Measurements from ENCODE around the gene NDUFAB1.
A peak's percentile ranks its signal among the peaks of the same experiment; 100 is the strongest.
"Not testable (repeated sequence)": the region's sequence is repeated elsewhere in the genome, so short reads cannot be mapped to it uniquely, and the experiment has no call there.

NDUFAB1 gene

DNA sequence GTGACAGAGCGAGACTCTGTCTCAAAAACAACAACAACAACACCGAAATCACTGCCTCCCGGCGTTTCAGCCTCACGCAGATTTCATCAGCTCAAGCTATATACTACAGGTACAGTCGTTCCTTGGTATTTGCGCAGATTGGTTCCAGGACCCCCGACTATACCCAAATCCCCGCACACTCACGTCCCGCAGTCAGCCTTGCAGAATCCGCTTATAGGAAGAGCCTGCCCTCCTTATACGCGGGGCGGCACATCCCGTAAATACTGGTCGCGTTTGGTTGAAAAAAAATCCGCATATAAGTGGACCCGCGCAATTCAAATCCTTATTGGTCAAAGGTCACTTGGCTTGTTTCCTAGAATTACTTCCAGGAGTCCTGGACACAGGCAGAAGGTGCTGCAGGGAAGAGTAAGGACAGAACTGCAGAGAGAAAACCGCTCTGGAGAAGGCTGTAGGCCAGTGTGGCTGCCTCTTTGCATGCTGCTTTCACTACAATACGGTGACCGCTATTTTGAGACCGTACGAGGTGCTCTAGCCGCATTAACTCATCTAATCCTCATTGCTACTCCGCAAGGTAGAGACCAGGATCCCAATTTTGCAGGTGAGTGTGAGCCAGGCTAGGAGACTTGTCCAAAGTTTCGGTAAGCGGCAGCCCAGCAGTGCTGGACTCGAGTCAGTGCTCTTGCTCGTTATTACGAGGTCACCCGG is 718 bp downstream of the NDUFAB1 start:
- Histone ChIP-seq H3K9me3 (replicated peaks in 1 of 11) (no peaks in the 10 kb centered on the region), H3K4me1 (peaks cover 11 to 23% (median 20%) of the 10 kb centered on the region in 10 experiments), H3K36me3 (peaks cover 31 to 46% (median 41%) of the 10 kb centered on the region in 11 experiments), H3K27ac (peak overlapping the region; percentile 79 to 92 (median 88)), H3K27me3 (no peaks in the 10 kb centered on the region), H3K9ac (peak overlapping the region; percentile 87 to 99 (median 94)), H4K20me1 (peaks cover 31 to 56% (median 50%) of the 10 kb centered on the region in 11 experiments; a peak in 21 of 22 replicates), H3K4me3 (peak overlapping the region; percentile 75 to 100 (median 92)), H3K4me2 (peak overlapping the region; percentile 85 to 98 (median 94))
- TF ChIP-seq Cebpa-rat (IDR thresholded peaks at IDR 0.05), result no peak

DNA sequence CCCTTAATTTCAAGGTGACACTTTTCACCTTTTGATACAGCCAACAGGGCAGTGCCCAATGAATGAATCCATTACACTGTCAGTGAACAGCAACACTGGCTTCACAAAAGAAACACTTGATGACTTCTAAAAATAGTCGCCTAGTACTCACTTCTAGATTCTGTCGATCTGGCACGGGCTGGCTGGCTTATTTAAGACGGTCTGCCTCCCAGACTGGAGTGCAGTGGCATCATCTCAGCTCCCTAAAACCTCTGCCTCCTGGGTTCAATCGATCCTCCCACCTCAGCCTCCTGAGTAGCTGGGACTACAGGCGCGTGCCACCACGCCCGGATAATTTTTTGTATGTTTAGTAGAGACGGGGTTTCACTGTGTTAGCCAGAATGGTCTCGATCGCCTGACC is 1.9 kb downstream of the NDUFAB1 start:
- peaks cover 43 to 68% (median 62%) of the 10 kb centered on the region in 11 experiments; a peak in 21 of 22 replicates for H4K20me1 ChIP-seq
- TF ChIP-seq Cebpa-rat (IDR thresholded peaks at IDR 0.05), result no peak
- H3K27ac ChIP-seq, result no peak overlapping the region
- peak overlapping the region; percentile 85 to 98 (median 94) for H3K4me2 ChIP-seq
- H3K36me3 ChIP-seq, result peaks cover 43 to 57% (median 53%) of the 10 kb centered on the region in 11 experiments
- H3K27me3 ChIP-seq, result no peaks in the 10 kb centered on the region
- H3K9ac ChIP-seq, result peak overlapping the region in 6 of 11 experiments; percentile 92 to 97 (median 94); a peak in 5 of 22 replicates
- peak overlapping the region in 2 of 10 experiments; percentile 2 to 96; a peak in 4 of 20 replicates for H3K4me3 ChIP-seq
- peaks cover 11 to 23% (median 20%) of the 10 kb centered on the region in 10 experiments for H3K4me1 ChIP-seq
- H3K9me3 ChIP-seq (replicated peaks in 1 of 11), result no peaks in the 10 kb centered on the region

DNA sequence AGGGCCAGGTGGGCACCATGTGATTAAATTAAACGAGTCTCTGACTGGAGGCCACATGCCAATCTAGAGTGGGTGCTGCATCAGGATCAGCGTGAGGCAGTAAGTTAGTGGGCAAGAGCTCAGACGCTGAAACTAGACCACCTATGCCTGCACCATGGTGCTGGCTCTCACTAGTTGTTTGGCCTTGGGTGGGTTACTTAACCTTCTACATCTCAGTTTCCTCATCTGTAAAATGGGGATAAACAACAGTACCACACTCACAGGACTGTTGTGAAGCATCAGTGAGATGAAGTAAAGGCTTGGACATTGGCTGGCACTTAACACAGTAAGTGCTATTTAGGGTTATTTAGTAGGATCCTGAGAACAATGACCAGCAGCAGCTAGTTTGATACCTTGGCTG is 5.9 kb downstream of the NDUFAB1 start:
- no peak overlapping the region for H3K4me2 ChIP-seq
- no peaks in the 10 kb centered on the region for H3K27me3 ChIP-seq
- H3K4me1 ChIP-seq, result peaks cover 9 to 16% (median 12%) of the 10 kb centered on the region in 10 experiments
- H3K36me3 ChIP-seq, result peaks cover 83 to 97% (median 93%) of the 10 kb centered on the region in 11 experiments
- no peaks in the 10 kb centered on the region for H3K9me3 ChIP-seq (replicated peaks in 1 of 11)
- no peak overlapping the region for H3K9ac ChIP-seq
- H3K4me3 ChIP-seq, result no peak overlapping the region
- TF ChIP-seq Cebpa-rat (IDR thresholded peaks at IDR 0.05), result no peak
- H4K20me1 ChIP-seq, result peaks cover 67 to 100% (median 97%) of the 10 kb centered on the region in 11 experiments; a peak in 21 of 22 replicates
- H3K27ac ChIP-seq, result no peak overlapping the region

DNA sequence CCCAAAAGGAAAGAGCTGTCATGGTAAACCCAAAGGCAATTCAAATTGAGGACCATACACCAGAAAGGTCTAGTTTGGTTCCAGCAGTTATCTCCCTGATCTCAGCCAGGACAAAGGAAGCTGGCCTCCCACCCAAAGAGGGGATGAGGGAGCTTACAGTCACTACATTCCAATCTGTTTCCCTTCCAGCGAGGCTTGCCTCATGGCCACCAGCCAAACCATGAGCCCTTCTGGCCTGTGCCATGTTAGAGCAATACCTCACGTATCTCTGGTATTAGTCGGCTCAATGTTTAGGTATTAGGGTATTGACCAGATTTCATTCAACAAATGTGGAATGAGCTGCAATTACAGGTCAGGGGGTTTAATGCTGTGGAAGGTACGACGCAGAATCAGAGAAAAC is 8.4 kb downstream of the NDUFAB1 start:
- Histone ChIP-seq H3K27me3 (no peaks in the 10 kb centered on the region), H3K4me2 (no peak overlapping the region), H3K9ac (no peak overlapping the region; a peak in 1 of 22 replicates), H3K9me3 (replicated peaks in 1 of 11) (no peaks in the 10 kb centered on the region), H3K36me3 (peaks cover 86 to 94% (median 87%) of the 10 kb centered on the region in 11 experiments), H4K20me1 (peaks cover 61 to 85% (median 82%) of the 10 kb centered on the region in 11 experiments; a peak in 21 of 22 replicates), H3K4me1 (no peaks in the 10 kb centered on the region), H3K27ac (no peak overlapping the region), H3K4me3 (no peak overlapping the region)
- no peak for TF ChIP-seq Cebpa-rat (IDR thresholded peaks at IDR 0.05)

- no peaks in the 10 kb centered on the region for H3K9me3 ChIP-seq (replicated peaks in 1 of 11)
- TF ChIP-seq Cebpa-rat (IDR thresholded peaks at IDR 0.05), result no peak
- H3K4me2 ChIP-seq, result no peak overlapping the region
- H3K4me1 ChIP-seq, result no peaks in the 10 kb centered on the region
- no peak overlapping the region for H3K27ac ChIP-seq
- H3K9ac ChIP-seq, result no peak overlapping the region
- peaks cover 80 to 94% (median 85%) of the 10 kb centered on the region in 11 experiments for H3K36me3 ChIP-seq
- H3K27me3 ChIP-seq, result no peaks in the 10 kb centered on the region
- H4K20me1 ChIP-seq, result peaks cover 33 to 82% (median 60%) of the 10 kb centered on the region in 11 experiments; a peak in 21 of 22 replicates
- H3K4me3 ChIP-seq, result no peak overlapping the region
Observed at GRCh38 chr16:23584186-23585076, 11.7 kb downstream of the NDUFAB1 start.

DNA sequence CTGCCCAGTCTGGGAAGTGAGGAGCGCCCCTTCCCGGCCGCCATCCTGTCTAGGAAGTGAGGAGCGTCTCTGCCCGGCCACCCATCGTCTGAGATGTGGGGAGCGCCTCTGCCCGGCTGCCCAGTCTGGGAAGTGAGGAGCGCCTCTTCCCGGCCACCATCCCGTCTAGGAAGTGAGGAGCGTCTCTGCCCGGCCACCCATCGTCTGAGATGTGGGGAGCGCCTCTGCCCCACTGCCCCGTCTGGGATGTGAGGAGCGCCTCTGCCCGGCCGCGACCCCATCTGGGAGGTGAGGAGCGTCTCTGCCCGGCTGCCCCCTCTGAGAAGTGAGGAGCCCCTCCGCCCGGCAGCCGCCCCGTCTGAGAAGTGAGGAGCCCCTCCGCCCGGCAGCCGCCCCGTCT is 12.8 kb downstream of the NDUFAB1 start:
- peaks cover 22 to 81% (median 58%) of the 10 kb centered on the region in 11 experiments; a peak in 21 of 22 replicates for H4K20me1 ChIP-seq
- not testable (repeated sequence) for H3K4me2 ChIP-seq; H3K27me3 ChIP-seq; H3K9ac ChIP-seq; H3K4me3 ChIP-seq; H3K4me1 ChIP-seq; H3K9me3 ChIP-seq (replicated peaks in 1 of 11); H3K27ac ChIP-seq
- peaks cover 80 to 94% (median 84%) of the 10 kb centered on the region in 11 experiments for H3K36me3 ChIP-seq

GRCh38 chr16:23581764-23582163 is 14.4 kb downstream of the NDUFAB1 start:
- Histone ChIP-seq H4K20me1 (peaks cover 7 to 75% (median 48%) of the 10 kb centered on the region in 11 experiments; a peak in 20 of 22 replicates), H3K4me2 (no peak overlapping the region), H3K4me1 (peaks cover 0 to 6% (median 0%) of the 10 kb centered on the region in 10 experiments; a peak in 1 of 20 replicates), H3K27me3 (no peaks in the 10 kb centered on the region), H3K9ac (no peak overlapping the region), H3K9me3 (replicated peaks in 1 of 11) (no peaks in the 10 kb centered on the region), H3K36me3 (peaks cover 69 to 94% (median 84%) of the 10 kb centered on the region in 11 experiments), H3K27ac (no peak overlapping the region), H3K4me3 (no peak overlapping the region)
- TF ChIP-seq Cebpa-rat (IDR thresholded peaks at IDR 0.05), result no peak

- Histone ChIP-seq H3K9me3 (replicated peaks in 1 of 11) (no peaks in the 10 kb centered on the region), H3K4me2 (no peak overlapping the region), H3K36me3 (peaks cover 57 to 93% (median 80%) of the 10 kb centered on the region in 11 experiments), H3K4me1 (peaks cover 0 to 6% (median 0%) of the 10 kb centered on the region in 10 experiments; a peak in 1 of 20 replicates), H3K27me3 (no peaks in the 10 kb centered on the region), H3K4me3 (no peak overlapping the region), H4K20me1 (peaks cover 0 to 75% (median 35%) of the 10 kb centered on the region in 11 experiments; a peak in 16 of 22 replicates), H3K27ac (no peak overlapping the region), H3K9ac (no peak overlapping the region)
- TF ChIP-seq Cebpa-rat (IDR thresholded peaks at IDR 0.05), result no peak
Observed at GRCh38 chr16:23580391-23580790, 15.7 kb downstream of the NDUFAB1 start.

DNA sequence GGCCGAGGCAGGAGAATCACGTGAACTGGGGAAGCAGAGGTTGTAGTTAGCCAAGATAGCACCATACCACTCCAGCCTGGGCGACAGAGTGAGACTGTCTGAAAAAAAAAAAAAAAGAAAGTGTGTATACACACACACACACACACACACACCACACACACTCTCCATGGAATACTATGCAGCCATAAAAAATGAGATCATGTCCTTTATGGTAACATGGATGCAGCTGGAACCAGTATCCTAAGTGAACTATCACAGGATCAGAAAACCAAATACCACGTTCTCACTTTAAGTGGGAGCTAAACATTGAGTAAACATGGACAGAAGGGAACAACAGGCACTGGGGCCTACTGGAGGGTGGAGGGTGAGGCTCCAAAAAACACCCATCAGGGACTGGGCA is 16.7 kb downstream of the NDUFAB1 start:
- Histone ChIP-seq H3K4me2 (no peak overlapping the region), H3K4me1 (peaks cover 0 to 6% (median 0%) of the 10 kb centered on the region in 10 experiments; a peak in 1 of 20 replicates), H3K27ac (no peak overlapping the region), H3K9ac (no peak overlapping the region), H3K9me3 (replicated peaks in 1 of 11) (no peaks in the 10 kb centered on the region), H3K27me3 (no peaks in the 10 kb centered on the region), H3K36me3 (peaks cover 57 to 93% (median 80%) of the 10 kb centered on the region in 11 experiments), H4K20me1 (peaks cover 0 to 75% (median 26%) of the 10 kb centered on the region in 11 experiments; a peak in 15 of 22 replicates), H3K4me3 (no peak overlapping the region)
- TF ChIP-seq Cebpa-rat (IDR thresholded peaks at IDR 0.05), result no peak
